ENCODE data around the gene ANKIB1.

The ANKIB1 gene

GRCh38 chr7:92362131-92362530 lies 116.4 kb downstream of the ANKIB1 start:
- POLR2A ChIA-PET: no interaction called here

GRCh38 chr7:92366730-92367129 lies 121.0 kb downstream of the ANKIB1 start:
- ChIA-PET POLR2A (no interaction called here), CTCF (no interaction called here)
- TF ChIP-seq BHLHE40 (IDR thresholded peaks at IDR 0.05; ENCODE audit: borderline replicate concordance) (no peak), SUZ12 (IDR thresholded peaks at IDR 0.05) (no peak), FOXM1 (IDR thresholded peaks at IDR 0.05; ENCODE audit: borderline replicate concordance) (no peak), HDGF (IDR thresholded peaks at IDR 0.05; ENCODE audit: borderline replicate concordance) (no peak), SP1 (IDR thresholded peaks at IDR 0.05) (no peak), ELF4 (IDR thresholded peaks at IDR 0.05) (no peak), LEF1 (IDR thresholded peaks at IDR 0.05; ENCODE audit: borderline replicate concordance) (no peak), FOXK2 (IDR thresholded peaks at IDR 0.05) (no peak), ARNT (IDR thresholded peaks at IDR 0.05) (no peak)
- no peak for DNase-seq (ENCODE audit: extremely low spot score)

More at GRCh38 chr7:92362131-92362530, 116.4 kb downstream of the ANKIB1 start:
- TF ChIP-seq ZNF384 (IDR thresholded peaks at IDR 0.05): no peak
- TF ChIP-seq SUZ12 (IDR thresholded peaks at IDR 0.05): no peak
- no peak for TF ChIP-seq FOXA1 (IDR thresholded peaks at IDR 0.05)
- TF ChIP-seq SP1 (IDR thresholded peaks at IDR 0.05): no peak
- no peak for TF ChIP-seq TARDBP (IDR thresholded peaks at IDR 0.05)
- no peak for TF ChIP-seq BHLHE40 (IDR thresholded peaks at IDR 0.05; ENCODE audit: borderline replicate concordance)
- no peak for TF ChIP-seq FOXK2 (IDR thresholded peaks at IDR 0.05)
- no peak for TF ChIP-seq PKNOX1 (IDR thresholded peaks at IDR 0.05)
- no peak for TF ChIP-seq NFRKB (IDR thresholded peaks at IDR 0.05)
- no peak for TF ChIP-seq ARNT (IDR thresholded peaks at IDR 0.05)
- no peak for TF ChIP-seq ELF4 (IDR thresholded peaks at IDR 0.05)
- no peak for TF ChIP-seq FOXM1 (IDR thresholded peaks at IDR 0.05; ENCODE audit: borderline replicate concordance)
- TF ChIP-seq CTBP1 (IDR thresholded peaks at IDR 0.05; ENCODE audit: borderline replicate concordance): no peak
- no peak for TF ChIP-seq L3MBTL2 (conservative IDR thresholded peaks at IDR 0.05)
- no peak for TF ChIP-seq HDGF (IDR thresholded peaks at IDR 0.05; ENCODE audit: borderline replicate concordance)
- no peak for TF ChIP-seq LEF1 (IDR thresholded peaks at IDR 0.05; ENCODE audit: borderline replicate concordance)
- CTCF ChIA-PET: no interaction called here
- DNase-seq (ENCODE audit: extremely low spot score): no peak

- TF ChIP-seq ZNF384 (IDR thresholded peaks at IDR 0.05): no peak
- no peak for TF ChIP-seq L3MBTL2 (conservative IDR thresholded peaks at IDR 0.05)
- TF ChIP-seq SUZ12 (IDR thresholded peaks at IDR 0.05): no peak
- TF ChIP-seq LEF1 (IDR thresholded peaks at IDR 0.05; ENCODE audit: borderline replicate concordance): no peak
- TF ChIP-seq PKNOX1 (IDR thresholded peaks at IDR 0.05): no peak
- TF ChIP-seq HDGF (IDR thresholded peaks at IDR 0.05; ENCODE audit: borderline replicate concordance): no peak
- no peak for TF ChIP-seq CTBP1 (IDR thresholded peaks at IDR 0.05; ENCODE audit: borderline replicate concordance)
- TF ChIP-seq ELF4 (IDR thresholded peaks at IDR 0.05): no peak
- TF ChIP-seq FOXA1 (IDR thresholded peaks at IDR 0.05): no peak
- ChIA-PET CTCF (no interaction called here), POLR2A (no interaction called here)
- no peak for DNase-seq (ENCODE audit: extremely low spot score)
These were observed 123.0 kb downstream of the ANKIB1 start for GRCh38 chr7:92368741-92369140.

GRCh38 chr7:92375013-92375412 lies 129.2 kb downstream of the ANKIB1 start:
- TF ChIP-seq HDGF (IDR thresholded peaks at IDR 0.05; ENCODE audit: borderline replicate concordance) (no peak), L3MBTL2 (conservative IDR thresholded peaks at IDR 0.05) (no peak), NFRKB (IDR thresholded peaks at IDR 0.05) (no peak), FOXM1 (IDR thresholded peaks at IDR 0.05; ENCODE audit: borderline replicate concordance) (no peak), TARDBP (IDR thresholded peaks at IDR 0.05) (no peak), FOXK2 (IDR thresholded peaks at IDR 0.05) (no peak), ZNF384 (IDR thresholded peaks at IDR 0.05) (no peak), BHLHE40 (IDR thresholded peaks at IDR 0.05; ENCODE audit: borderline replicate concordance) (no peak), FOXA1 (IDR thresholded peaks at IDR 0.05) (no peak), LEF1 (IDR thresholded peaks at IDR 0.05; ENCODE audit: borderline replicate concordance) (no peak), CTBP1 (IDR thresholded peaks at IDR 0.05; ENCODE audit: borderline replicate concordance) (no peak)
- no peak for DNase-seq (ENCODE audit: extremely low spot score)
- ChIA-PET POLR2A (no interaction called here), CTCF (no interaction called here)

- CTCF ChIA-PET: no interaction called here
- POLR2A ChIA-PET: no interaction called here
- TF ChIP-seq L3MBTL2 (conservative IDR thresholded peaks at IDR 0.05) (no peak), ARNT (IDR thresholded peaks at IDR 0.05) (no peak), HDGF (IDR thresholded peaks at IDR 0.05; ENCODE audit: borderline replicate concordance) (no peak), SP1 (IDR thresholded peaks at IDR 0.05) (no peak), LEF1 (IDR thresholded peaks at IDR 0.05; ENCODE audit: borderline replicate concordance) (no peak), FOXA1 (IDR thresholded peaks at IDR 0.05) (no peak), TARDBP (IDR thresholded peaks at IDR 0.05) (no peak), NFRKB (IDR thresholded peaks at IDR 0.05) (no peak), FOXK2 (IDR thresholded peaks at IDR 0.05) (no peak), CTBP1 (IDR thresholded peaks at IDR 0.05; ENCODE audit: borderline replicate concordance) (no peak)
- no peak for DNase-seq (ENCODE audit: extremely low spot score)
These were observed 145.3 kb downstream of the ANKIB1 start for GRCh38 chr7:92391071-92391470.

- CTCF ChIA-PET: no interaction called here
- no peak for DNase-seq (ENCODE audit: extremely low spot score)
- TF ChIP-seq TARDBP (IDR thresholded peaks at IDR 0.05) (no peak), ELF4 (IDR thresholded peaks at IDR 0.05) (no peak), ARNT (IDR thresholded peaks at IDR 0.05) (no peak), ZNF384 (IDR thresholded peaks at IDR 0.05) (no peak), LEF1 (IDR thresholded peaks at IDR 0.05; ENCODE audit: borderline replicate concordance) (no peak), FOXM1 (IDR thresholded peaks at IDR 0.05; ENCODE audit: borderline replicate concordance) (no peak), BHLHE40 (IDR thresholded peaks at IDR 0.05; ENCODE audit: borderline replicate concordance) (no peak), L3MBTL2 (conservative IDR thresholded peaks at IDR 0.05) (no peak), SUZ12 (IDR thresholded peaks at IDR 0.05) (no peak), FOXA1 (IDR thresholded peaks at IDR 0.05) (no peak)
- POLR2A ChIA-PET: no interaction called here
These were observed 151.8 kb downstream of the ANKIB1 start for GRCh38 chr7:92397542-92397941.

- no peak for TF ChIP-seq LEF1 (IDR thresholded peaks at IDR 0.05; ENCODE audit: borderline replicate concordance)
- no peak for TF ChIP-seq SUZ12 (IDR thresholded peaks at IDR 0.05)
- TF ChIP-seq HDGF (IDR thresholded peaks at IDR 0.05; ENCODE audit: borderline replicate concordance): no peak
- no peak for TF ChIP-seq BHLHE40 (IDR thresholded peaks at IDR 0.05; ENCODE audit: borderline replicate concordance)
- no peak for TF ChIP-seq ZNF384 (IDR thresholded peaks at IDR 0.05)
- TF ChIP-seq L3MBTL2 (conservative IDR thresholded peaks at IDR 0.05): no peak
- TF ChIP-seq PKNOX1 (IDR thresholded peaks at IDR 0.05): no peak
- TF ChIP-seq SP1 (IDR thresholded peaks at IDR 0.05): no peak
- no peak for TF ChIP-seq FOXA1 (IDR thresholded peaks at IDR 0.05)
- TF ChIP-seq ELF4 (IDR thresholded peaks at IDR 0.05): no peak
- no peak for TF ChIP-seq FOXK2 (IDR thresholded peaks at IDR 0.05)
- TF ChIP-seq ARNT (IDR thresholded peaks at IDR 0.05): no peak
- TF ChIP-seq TARDBP (IDR thresholded peaks at IDR 0.05): no peak
- POLR2A ChIA-PET: no interaction called here
- CTCF ChIA-PET: no interaction called here
- DNase-seq (ENCODE audit: extremely low spot score): no peak
These were observed 154.2 kb downstream of the ANKIB1 start for GRCh38 chr7:92400013-92400412.

Data from HEK293T (cell line).